Right hindlimb (tissue), 1 donor: ENCODE measurements around the gene ANTKMT.
"Not testable (repeated sequence)": the region's sequence is repeated elsewhere in the genome, so short reads cannot be mapped to it uniquely, and the experiment has no call there.

Source experiments
- DNase-seq: peaks from one replicate; pipeline ENCODE4 v3.0.0-alpha.2; 2018

Gene ANTKMT

GRCh38 chr16:681746-682427, 39.1 kb upstream of the ANTKMT start:
- DNase-seq = no peak

DNA sequence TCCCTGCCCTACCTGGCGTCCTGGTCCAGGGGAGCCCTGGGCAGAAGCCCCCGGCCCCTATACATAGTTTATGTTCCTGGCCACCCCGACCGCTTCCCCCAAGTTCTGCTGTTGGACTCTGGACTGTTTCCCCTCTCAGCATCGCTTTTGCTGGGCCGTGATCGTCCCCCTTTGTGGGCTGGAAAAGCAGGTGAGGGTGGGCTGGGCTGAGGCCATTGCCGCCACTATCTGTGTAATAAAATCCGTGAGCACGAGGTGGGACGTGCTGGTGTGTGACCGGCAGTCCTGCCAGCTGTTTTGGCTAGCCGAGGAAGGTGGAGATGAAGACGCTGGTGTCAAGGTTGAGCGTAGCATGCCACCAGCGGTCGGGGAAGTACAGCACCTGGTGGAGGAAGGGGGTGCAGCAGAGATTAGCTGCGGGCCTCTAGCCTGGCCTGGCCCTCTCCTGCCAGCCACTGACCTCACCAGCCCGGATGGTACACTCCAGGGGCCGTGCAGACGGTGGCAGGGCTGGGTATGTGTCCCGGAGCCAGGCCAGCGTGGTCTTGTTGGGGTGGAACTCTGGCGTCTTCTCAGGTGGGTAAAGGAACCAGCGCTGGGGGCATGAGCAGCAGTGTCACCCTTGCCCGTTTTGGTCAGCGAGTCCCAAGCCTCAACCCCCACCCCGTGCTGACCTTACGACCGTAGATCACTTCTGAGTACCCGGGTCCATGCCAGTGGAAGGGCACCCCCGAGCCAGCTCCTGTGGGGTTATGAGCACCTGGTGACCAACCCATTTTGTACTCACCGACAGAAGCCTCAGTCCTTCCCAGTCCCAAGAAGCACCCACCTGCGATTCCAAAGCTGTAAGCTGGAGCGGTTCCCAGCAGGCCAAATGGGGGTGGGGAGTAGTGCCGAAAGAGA, 38.2 kb upstream of the ANTKMT start:
- no peak for DNase-seq

DNA sequence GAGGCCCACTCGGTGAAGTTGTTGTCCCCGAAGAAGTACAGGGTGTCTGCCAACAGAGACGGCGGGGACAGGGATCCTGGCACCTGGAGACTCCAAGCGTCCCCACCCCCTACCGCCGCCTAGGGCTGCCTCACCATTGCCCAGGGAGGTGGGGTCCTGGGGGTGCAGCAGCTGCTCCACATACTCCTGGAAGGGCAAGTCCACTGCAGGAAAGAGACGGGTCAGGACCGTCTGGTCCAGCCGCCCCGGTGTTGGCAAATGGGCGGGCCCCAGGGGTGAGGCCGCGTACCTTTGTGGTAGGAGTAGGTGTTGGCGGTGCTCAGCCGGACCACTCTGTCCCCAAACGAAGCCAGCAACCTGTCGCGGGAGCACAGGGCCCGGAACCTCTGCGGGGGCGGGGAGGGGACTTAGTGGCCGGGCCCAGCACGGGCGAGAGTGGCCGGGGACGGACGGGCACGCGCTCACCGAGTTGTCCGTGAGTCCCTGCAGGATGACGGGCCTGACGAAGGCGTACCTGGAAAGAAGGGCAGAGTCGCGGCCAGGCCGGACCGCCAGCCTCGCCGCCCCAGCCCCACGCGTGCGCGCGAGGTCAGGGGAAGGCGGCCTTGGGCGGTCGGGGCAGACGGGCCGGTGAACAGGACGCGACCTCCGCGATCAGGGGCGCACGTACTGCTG, 37.4 kb upstream of the ANTKMT start:
- DNase-seq = no peak

- DNase-seq = peak; percentile 98
Observed at GRCh38 chr16:684071-684794, 36.7 kb upstream of the ANTKMT start, which contains the start of gene JMJD8. Gene JMJD8 (minus strand): TSS chr16:684334. CDS start chr16:684319, 15 bp downstream.

GRCh38 chr16:684961-685696, 35.8 kb upstream of the ANTKMT start:
- DNase-seq = no peak

DNA sequence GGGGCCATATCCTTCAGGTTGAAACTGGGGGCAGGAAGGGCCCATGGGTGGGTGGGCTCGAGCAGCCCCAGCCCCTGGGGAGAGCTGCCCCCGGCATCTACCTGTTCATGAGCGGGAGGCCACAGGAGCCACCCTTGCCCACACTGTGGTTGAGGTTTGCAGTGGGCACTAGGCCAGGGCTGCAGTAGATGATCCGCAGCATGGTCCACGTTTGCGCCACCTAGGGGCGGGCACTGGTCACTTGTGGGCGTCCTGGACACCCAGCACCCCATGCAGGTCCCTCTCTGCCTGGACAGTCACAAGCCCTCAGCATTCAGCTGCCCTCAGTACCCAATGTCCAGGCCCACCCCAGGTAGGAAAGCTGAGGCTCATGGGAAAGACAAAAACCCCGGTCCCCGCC, 35.0 kb upstream of the ANTKMT start:
- no peak for DNase-seq

GRCh38 chr16:686459-687260, 34.3 kb upstream of the ANTKMT start:
- DNase-seq = no peak

DNA sequence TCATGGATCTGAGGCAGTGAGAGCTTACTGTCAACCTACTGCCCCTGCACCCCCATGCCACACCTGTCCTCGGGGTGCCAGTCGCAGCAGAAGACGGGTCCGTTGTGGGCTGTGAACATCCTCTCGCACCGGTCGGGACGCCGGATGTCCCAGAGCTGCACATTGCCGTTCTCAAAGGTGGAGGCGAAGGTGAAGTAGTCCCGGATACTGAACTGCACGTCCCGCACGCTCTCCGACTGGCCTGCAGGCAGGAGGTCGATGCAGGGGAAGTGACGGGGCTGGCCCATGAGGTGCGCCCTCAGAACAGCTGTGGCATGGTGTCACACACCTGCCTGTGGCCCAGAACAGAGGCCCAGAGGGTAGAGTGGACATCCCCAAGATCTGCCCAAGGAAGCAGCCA, 33.4 kb upstream of the ANTKMT start:
- DNase-seq = no peak

DNA sequence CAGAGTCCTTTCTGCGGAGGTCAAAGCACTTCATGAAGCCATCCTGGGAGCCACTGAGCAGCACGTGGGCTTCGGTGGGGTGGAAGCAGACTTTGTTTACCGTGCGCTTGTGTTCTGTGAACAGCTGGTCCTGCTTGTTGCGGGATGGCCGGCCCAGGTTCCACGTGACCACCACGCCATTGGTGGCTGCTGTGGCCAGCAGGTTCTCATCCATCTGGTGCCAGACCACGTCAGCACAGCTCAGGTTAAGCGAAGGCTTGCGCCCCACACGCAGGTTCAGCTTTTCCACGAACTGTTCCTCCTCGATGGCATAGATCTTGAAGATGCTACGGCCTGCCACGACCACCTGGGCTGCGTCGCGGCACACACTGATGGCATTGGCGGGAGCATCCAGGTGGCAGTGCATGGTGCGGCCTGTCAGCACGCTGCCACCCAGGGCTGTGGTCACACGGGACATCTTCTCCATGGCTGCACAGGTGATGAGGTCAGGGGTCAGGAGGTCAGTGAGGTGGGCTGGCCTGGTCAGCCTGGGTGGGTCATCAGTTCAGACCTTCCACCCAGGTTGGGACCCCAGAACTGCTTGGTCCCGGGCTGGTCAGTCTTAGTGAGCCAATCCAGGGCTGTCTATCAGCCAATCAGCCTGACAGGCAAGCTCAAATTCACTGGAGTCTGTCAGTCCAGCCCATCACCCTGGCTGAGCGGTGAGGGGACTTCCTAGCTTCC, 31.6 kb upstream of the ANTKMT start:
- no peak for DNase-seq

GRCh38 chr16:691242-691641, 29.7 kb upstream of the ANTKMT start:
- not testable (repeated sequence) for DNase-seq

- no peak for DNase-seq
Observed at GRCh38 chr16:692356-693108, 28.4 kb upstream of the ANTKMT start.

DNA sequence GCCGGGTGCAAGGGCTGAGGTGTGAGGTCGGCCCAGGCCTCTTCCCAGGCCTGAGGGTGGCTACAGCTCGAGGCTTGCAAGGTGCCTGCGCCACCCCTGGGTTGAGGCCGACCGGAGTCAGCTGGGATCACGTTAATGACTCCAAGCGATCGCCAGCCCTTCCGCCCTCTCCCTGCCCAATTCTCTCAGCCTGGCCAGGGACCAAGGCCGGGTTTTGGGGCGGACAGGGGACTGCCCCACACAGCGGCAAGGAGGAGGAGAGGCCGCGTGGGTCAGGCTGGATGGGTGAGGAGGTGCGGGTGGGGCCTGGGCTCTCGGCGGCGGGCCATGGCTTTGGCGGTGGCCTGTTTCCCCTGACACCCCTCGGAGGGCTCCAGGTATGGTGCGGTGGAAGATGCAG, 27.6 kb upstream of the ANTKMT start:
- DNase-seq = no peak

DNA sequence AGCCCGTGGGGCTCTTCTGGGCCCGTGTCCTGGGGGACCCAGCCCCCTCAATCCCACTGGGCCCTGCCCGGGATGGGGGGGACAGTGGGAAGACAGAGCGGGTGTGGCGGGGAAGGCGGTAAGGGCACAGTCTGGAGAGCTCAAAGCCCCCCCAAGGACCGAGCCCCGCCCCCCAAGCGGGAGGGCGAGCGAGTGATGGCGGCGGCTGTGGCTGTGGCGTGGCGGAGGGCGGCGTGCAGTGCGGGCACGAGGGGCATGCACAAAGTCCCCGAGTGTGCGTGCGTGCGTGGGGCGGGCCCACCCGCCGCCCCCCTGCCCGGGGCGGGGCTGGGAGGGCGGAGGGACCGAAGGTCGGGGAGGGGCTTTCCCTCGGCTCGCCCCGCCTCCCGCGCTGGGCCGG, 27.2 kb upstream of the ANTKMT start:
- DNase-seq = no peak

DNA sequence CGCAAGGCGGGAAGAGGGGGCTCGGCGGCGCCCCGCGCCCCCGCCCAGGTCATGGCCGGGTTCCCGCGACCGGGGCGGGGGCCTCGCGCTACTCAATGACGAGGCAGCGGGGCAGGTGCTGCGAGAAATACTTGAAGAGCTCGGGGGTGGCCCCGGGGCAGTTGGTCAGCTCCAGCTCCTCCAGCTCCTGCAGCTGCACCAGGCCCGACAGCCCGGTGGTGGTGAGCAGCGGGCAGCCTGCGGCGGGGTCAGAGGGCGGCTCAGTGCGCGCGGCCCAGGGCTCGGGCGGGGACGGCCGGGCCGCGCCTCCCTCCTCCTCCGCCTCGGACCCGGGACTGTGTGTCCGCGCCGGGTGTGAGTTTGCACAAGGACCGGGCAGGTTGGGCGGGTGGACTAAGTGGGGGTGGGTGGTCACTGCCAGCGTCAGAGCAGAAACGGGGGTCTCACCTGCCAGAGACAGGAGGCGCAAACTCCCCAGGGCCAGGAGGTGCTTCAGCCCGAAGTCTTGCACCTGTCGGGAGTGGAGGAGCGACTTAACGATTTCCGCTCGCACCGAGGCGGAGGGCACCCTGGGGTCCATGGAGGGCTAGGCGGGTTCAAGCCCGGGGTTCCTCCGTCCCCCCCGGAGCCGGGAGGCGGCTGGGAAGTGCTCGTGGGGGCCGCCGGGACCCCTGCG, 26.6 kb upstream of the ANTKMT start:
- DNase-seq = no peak

- DNase-seq = no peak
Observed at GRCh38 chr16:694863-695354, 26.0 kb upstream of the ANTKMT start.

- no peak for DNase-seq
Observed at GRCh38 chr16:695355-696089, 25.4 kb upstream of the ANTKMT start.

GRCh38 chr16:698911-699671, 21.9 kb upstream of the ANTKMT start:
- no peak for DNase-seq
